Upper lobe of left lung (tissue), 6 donors: ENCODE results near the gene SNX32. TPM values are rescaled to one million over a fixed set of nuclear protein-coding genes. Genes with fewer than 3 reads are reported as not detected.

Experiments
- ATAC-seq, 2 donors: fragments of 200-7000 bp; cut with Tn5 transposase; one replicate each; pipeline ENCODE4 v1.9.1; 2022; ENCODE audit warnings: mild to moderate bottlenecking in 2 of 2, moderate library complexity in 2 of 2; ENCODE audit not compliant: low FRiP score in 2 of 2
- DNase-seq, 2 donors: peaks; one replicate each; pipeline ENCODE4 v3.0.0-alpha.2; 2019 to 2020
- H3K27ac ChIP-seq, 4 donors: fragments of 200-600 bp; sonication (generic); one replicate each; pipeline ENCODE4 v1.5.1; 2016 to 2019
- H3K27me3 ChIP-seq, 4 donors: fragments of 200-600 bp; sonication (generic); one replicate each; pipeline ENCODE4 v1.5.1; 2017 to 2019
- H3K36me3 ChIP-seq, 4 donors: fragments of 200-600 bp; sonication (generic); one replicate each; pipeline ENCODE4 v1.5.1; 2016 to 2019
- H3K4me1 ChIP-seq, 4 donors: fragments of 200-600 bp; sonication (generic); one replicate each; pipeline ENCODE4 v1.5.1; 2018 to 2019
- H3K4me3 ChIP-seq, 4 donors: fragments of 200-600 bp; sonication (generic); one replicate each; pipeline ENCODE4 v1.5.1; 2017 to 2019; ENCODE audit warnings: mild to moderate bottlenecking in 2 of 4, moderate library complexity in 1 of 4
- H3K9me3 ChIP-seq, 4 donors: fragments of 200-600 bp; sonication (generic); one replicate each; pipeline ENCODE4 v1.5.1; 2018 to 2019
- EP300 ChIP-seq, 4 donors: sonication (generic); formaldehyde crosslinking; IDR thresholded peaks; one replicate each; pipeline ENCODE4 v1.5.1; 2017; ENCODE audit warnings: antibody characterized with exemption in 4 of 4, control low read depth in 2 of 4
- POLR2A ChIP-seq, 4 donors: fragments of 450-650 bp; IDR thresholded peaks; one replicate each; pipeline ENCODE4 v1.5.1; 2016 to 2017; ENCODE audit warnings: antibody characterized with exemption in 4 of 4, mild to moderate bottlenecking in 2 of 4
- POLR2AphosphoS5 ChIP-seq, 2 donors: sonication (generic); formaldehyde crosslinking; IDR thresholded peaks; one replicate each; pipeline ENCODE4 v1.5.1; 2017; ENCODE audit warnings: antibody characterized with exemption in 2 of 2
- WGBS, 2 donors: methylation state at CpG; one replicate each; pipeline ENCODE4 v1.1.5; 2017 to 2018; 5-methylcytosine and 5-hydroxymethylcytosine counted together
- total RNA-seq, 6 donors: library from RNA; depleted of rRNA in 4 of 6; stranded (reverse); fragments of >200 nt in 4 of 6; gene quantifications; one replicate each; pipeline versions ENCODE4 v1.1.0 to v1.2.1, GENCODE V29; 2016 to 2021
- TF ChIP-seq, protein P1 (sequence below), 6 experiments: fragments of 450-650 bp in 4 of 6; fragments of 200-600 bp in 2 of 6; sonication (generic) in 2 of 6; IDR thresholded peaks; one replicate each; pipeline ENCODE4 v1.5.1; 2016 to 2019; ENCODE audit warnings: antibody characterized with exemption in 6 of 6
- donor health status: DM: no; HTN: no; CAD: no; lungs with moderate emphysema.
- donor health status: DM: no; HTN: yes; CAD: no; lungs with severe emphysema.

Gene SNX32
- total RNA-seq, 6 donors from 2014 or later = 0.37 to 0.69 TPM; not detected in 4

DNA sequence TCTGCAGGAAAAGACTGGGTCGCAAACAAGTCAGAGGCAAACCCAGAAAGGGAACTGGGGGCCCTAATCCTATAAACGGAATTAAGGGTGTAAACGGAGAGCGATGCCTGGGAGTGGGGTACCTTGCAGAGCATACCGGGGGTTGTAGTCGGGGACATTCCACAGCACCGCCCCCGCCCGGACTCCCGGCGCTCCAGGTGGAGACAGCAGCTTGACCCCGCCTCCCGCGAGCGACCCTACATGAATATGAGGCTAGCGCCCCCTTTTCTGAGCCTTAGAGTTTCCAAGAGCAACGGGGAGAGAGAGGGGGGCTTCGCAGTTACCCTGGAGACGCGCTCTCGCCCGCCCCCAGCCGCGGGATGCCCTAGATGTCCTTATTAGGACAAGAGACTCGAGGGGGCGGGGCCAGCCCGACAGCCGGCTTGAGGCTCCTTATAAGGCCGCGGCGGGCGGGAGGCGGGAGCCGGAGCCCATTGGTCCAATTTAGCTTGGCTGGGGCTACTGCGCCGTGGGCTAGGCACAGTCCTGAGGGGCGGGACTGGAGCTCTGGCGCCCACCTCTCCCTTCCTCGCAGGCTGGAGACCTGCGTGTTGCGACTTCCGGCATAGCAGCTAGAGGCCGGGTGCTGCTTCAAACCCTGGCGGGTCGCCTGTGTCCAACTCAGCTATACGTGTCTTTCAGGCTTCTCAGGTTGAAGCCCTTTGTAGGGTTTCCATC, 25.5 kb downstream of the SNX32 start:
- ATAC-seq (peak; percentile 83 to 93), DNase-seq (peak; percentile 99 to 100)
- H3K4me3 ChIP-seq = peak overlapping the region; percentile 66 to 98 (median 88)
- peaks cover 13 to 49% (median 43%) of the 10 kb centered on the region in 4 donors for H3K36me3 ChIP-seq
- peak overlapping the region; percentile 90 to 99 (median 96) for H3K27ac ChIP-seq
- 0 to 1% methylated on average over 8 to 39 of the region's 46 CpGs for WGBS, 2 donors
- no peaks in the 10 kb centered on the region for H3K27me3 ChIP-seq
- H3K4me1 ChIP-seq = peaks cover 30 to 66% (median 45%) of the 10 kb centered on the region in 4 donors
- no peaks in the 10 kb centered on the region for H3K9me3 ChIP-seq
- TF ChIP-seq POLR2A (IDR thresholded peaks at IDR 0.05) (peak in 3 of 4 donors; percentile 69 to 90 (median 88)), POLR2AphosphoS5 (IDR thresholded peaks at IDR 0.05) (peak; percentile 88 to 95), EP300 (IDR thresholded peaks at IDR 0.05) (no peak)

DNA sequence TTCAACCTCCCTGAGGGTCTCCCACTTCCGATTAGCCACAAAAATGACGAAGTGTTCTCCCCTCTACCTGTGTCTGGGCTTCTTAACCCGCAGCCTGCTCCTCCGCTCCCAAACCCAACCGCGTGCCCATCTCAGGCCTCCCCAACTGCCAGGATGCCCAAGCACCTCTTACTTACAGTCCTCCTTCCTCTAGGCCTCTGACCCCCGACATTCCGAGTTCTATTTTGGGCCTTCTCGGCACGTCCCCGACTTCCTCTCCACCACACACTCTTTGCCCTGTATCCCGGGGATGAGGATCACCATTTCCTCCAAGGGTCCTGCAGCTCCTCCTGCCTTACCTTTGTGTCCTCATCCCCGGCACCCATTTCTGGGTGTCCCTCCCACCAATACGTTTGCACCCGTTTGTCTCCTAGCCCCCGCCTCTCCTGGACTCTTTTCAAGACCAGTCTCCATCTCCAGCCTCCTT, 26.1 kb downstream of the SNX32 start:
- DNase-seq = no peak
- Histone ChIP-seq H3K27me3 (no peaks in the 10 kb centered on the region), H3K36me3 (peaks cover 14 to 49% (median 43%) of the 10 kb centered on the region in 4 donors), H3K27ac (peak overlapping the region; percentile 90 to 99 (median 96)), H3K4me3 (peak overlapping the region; percentile 66 to 98 (median 88)), H3K4me1 (peaks cover 29 to 63% (median 43%) of the 10 kb centered on the region in 4 donors), H3K9me3 (no peaks in the 10 kb centered on the region)
- TF ChIP-seq POLR2A (IDR thresholded peaks at IDR 0.05) (peak in 1 of 4 donors; percentile 9), POLR2AphosphoS5 (IDR thresholded peaks at IDR 0.05) (no peak)
- ATAC-seq = no peak
- 1% methylated on average over 16 of the region's 16 CpGs for WGBS, 2 donors

DNA sequence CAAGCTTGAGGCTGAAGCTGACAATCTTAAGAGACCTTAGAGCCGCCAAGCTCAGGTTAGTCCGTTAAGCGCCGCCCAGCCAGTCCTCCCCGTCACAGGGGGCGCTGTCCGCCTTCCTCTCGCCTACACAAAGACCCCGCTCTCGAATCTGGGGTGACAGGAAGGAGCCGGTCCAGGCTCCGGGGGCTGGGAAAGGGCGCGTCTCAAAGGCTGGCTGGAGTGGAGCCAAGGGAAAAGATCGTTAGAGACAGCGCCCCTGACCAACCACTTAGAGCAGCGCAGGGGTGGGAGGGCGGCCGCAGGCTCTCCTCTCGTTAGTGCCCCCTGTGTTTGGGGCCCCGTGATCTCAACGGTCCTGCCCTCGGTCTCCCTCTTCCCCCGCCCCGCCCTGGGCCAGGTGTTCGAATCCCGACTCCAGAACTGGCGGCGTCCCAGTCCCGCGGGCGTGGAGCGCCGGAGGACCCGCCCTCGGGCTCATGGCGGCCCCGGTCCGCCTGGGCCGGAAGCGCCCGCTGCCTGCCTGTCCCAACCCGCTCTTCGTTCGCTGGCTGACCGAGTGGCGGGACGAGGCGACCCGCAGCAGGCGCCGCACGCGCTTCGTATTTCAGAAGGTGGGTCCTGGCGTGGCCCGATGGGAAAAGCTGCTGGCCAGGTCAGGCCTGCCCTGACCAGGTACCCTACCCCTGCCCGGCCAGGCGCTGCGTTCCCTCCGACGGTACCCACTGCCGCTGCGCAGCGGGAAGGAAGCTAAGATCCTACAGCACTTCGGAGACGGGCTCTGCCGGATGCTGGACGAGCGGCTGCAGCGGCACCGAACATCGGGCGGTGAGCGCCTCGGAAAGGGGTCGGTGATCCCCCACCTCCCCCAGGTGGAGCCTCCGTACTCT, 26.8 kb downstream of the SNX32 start, which contains the start of gene MUS81:
Gene MUS81, plus strand, starts transcription at position 156 of the 887 bp plus-strand sequence. Its CDS starts 321 bp downstream, at position 477.
- peak; percentile 82 to 93 for TF ChIP-seq POLR2AphosphoS5 (IDR thresholded peaks at IDR 0.05)
- TF ChIP-seq, protein P1, sequence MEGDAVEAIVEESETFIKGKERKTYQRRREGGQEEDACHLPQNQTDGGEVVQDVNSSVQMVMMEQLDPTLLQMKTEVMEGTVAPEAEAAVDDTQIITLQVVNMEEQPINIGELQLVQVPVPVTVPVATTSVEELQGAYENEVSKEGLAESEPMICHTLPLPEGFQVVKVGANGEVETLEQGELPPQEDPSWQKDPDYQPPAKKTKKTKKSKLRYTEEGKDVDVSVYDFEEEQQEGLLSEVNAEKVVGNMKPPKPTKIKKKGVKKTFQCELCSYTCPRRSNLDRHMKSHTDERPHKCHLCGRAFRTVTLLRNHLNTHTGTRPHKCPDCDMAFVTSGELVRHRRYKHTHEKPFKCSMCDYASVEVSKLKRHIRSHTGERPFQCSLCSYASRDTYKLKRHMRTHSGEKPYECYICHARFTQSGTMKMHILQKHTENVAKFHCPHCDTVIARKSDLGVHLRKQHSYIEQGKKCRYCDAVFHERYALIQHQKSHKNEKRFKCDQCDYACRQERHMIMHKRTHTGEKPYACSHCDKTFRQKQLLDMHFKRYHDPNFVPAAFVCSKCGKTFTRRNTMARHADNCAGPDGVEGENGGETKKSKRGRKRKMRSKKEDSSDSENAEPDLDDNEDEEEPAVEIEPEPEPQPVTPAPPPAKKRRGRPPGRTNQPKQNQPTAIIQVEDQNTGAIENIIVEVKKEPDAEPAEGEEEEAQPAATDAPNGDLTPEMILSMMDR (IDR thresholded peaks at IDR 0.05) = peak; percentile 76 to 96 (median 88)
- TF ChIP-seq EP300 (IDR thresholded peaks at IDR 0.05) = peak in 1 of 4 donors; percentile 33
- TF ChIP-seq POLR2A (IDR thresholded peaks at IDR 0.05) = peak in 2 of 4 donors; percentile 71 to 85
- no peaks in the 10 kb centered on the region for H3K9me3 ChIP-seq
- H3K4me1 ChIP-seq = peaks cover 22 to 56% (median 40%) of the 10 kb centered on the region in 4 donors
- 1% methylated on average over 15 to 45 of the region's 78 CpGs for WGBS, 2 donors
- ATAC-seq (peak; percentile 81 to 92), DNase-seq (peak; percentile 98)
- H3K36me3 ChIP-seq = peaks cover 13 to 49% (median 43%) of the 10 kb centered on the region in 4 donors
- peak within 1 kb of the TSS; percentile 66 to 98 (median 88) for H3K4me3 ChIP-seq
- no peaks in the 10 kb centered on the region for H3K27me3 ChIP-seq
- peak within 1 kb of the TSS; percentile 90 to 99 (median 96) for H3K27ac ChIP-seq

DNA sequence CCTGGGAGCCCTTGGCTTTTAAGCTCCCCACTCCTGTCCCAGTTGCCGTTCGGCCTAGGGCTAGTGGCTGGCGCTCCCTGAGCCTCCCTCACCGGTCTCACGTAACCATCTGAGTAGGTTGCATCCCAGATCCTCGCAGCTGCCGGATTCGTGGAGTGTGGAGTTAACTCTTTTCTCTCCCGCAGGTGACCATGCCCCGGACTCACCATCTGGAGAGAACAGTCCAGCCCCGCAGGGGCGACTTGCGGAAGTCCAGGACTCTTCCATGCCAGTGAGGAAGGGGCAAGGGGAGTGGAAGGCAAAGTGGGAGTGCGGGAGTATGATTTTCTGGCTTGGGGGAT, 27.4 kb downstream of the SNX32 start:
- H3K4me3 ChIP-seq = peak overlapping the region; percentile 66 to 98 (median 88)
- peaks cover 12 to 49% (median 42%) of the 10 kb centered on the region in 4 donors for H3K36me3 ChIP-seq
- peaks cover 16 to 50% (median 34%) of the 10 kb centered on the region in 4 donors for H3K4me1 ChIP-seq
- H3K9me3 ChIP-seq = no peaks in the 10 kb centered on the region
- no peaks in the 10 kb centered on the region for H3K27me3 ChIP-seq
- DNase-seq = peak in 1 of 2 donors; percentile 28
- H3K27ac ChIP-seq = peak overlapping the region; percentile 90 to 99 (median 96)
- no peak for ATAC-seq
- WGBS, 2 donors = 14 to 15% methylated on average over 8 to 14 of the region's 14 CpGs
- TF ChIP-seq POLR2AphosphoS5 (IDR thresholded peaks at IDR 0.05) (no peak), POLR2A (IDR thresholded peaks at IDR 0.05) (no peak), EP300 (IDR thresholded peaks at IDR 0.05) (no peak)
- TF ChIP-seq, protein P1 (IDR thresholded peaks at IDR 0.05) = no peak

DNA sequence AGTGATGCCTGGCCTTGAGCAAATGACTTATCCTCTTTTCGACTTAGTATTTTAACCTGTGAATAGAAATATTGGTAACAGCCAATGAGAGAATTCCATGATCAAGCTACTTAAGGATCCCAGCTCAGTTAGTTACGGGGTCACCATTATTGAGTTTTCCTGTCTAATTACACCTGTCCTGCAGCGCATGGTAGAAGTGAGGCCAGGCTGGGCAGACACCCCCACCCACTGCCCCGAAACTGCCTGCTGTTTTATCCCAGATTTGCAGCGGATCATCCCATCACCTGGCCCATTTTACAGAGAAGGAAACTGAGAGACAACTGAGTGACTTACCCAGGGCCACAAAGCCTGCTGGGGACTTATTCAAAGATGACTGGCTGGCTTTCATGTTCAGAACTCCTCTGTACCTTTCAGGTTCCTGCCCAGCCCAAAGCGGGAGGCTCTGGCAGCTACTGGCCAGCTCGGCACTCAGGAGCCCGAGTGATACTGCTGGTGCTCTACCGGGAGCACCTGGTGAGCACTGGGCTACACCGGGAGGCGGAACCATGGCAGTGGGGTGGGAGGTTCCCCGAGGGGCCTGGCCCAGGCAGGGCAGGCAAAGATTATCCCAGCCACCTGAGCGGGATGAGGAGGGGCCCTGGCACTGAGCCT, 27.9 kb downstream of the SNX32 start:
- WGBS, 2 donors = 91 to 92% methylated on average over 6 to 8 of the region's 13 CpGs

More for the DNA sequence above, 27.9 kb downstream of the SNX32 start:
- no peaks in the 10 kb centered on the region for H3K27me3 ChIP-seq
- DNase-seq (peak in 1 of 2 donors; percentile 19), ATAC-seq (no peak)
- peak overlapping the region in 3 of 4 donors; percentile 66 to 98 (median 77) for H3K4me3 ChIP-seq
- peaks cover 11 to 44% (median 29%) of the 10 kb centered on the region in 4 donors for H3K4me1 ChIP-seq
- TF ChIP-seq, protein P1 (IDR thresholded peaks at IDR 0.05) = no peak
- TF ChIP-seq EP300 (IDR thresholded peaks at IDR 0.05) (no peak), POLR2AphosphoS5 (IDR thresholded peaks at IDR 0.05) (no peak), POLR2A (IDR thresholded peaks at IDR 0.05) (no peak)
- peak overlapping the region in 3 of 4 donors; percentile 94 to 99 (median 98) for H3K27ac ChIP-seq
- peaks cover 16 to 49% (median 45%) of the 10 kb centered on the region in 4 donors for H3K36me3 ChIP-seq
- no peaks in the 10 kb centered on the region for H3K9me3 ChIP-seq
